ENCODE results near the gene GAL3ST3. TPM values are rescaled to one million over a fixed set of nuclear protein-coding genes. Genes with fewer than 3 reads are reported as not detected.
"Not testable (repeated sequence)": the region's sequence is repeated elsewhere in the genome, so short reads cannot be mapped to it uniquely, and the experiment has no call there.

GAL3ST3 gene
- total RNA-seq, 4 donors from 2014 or later, result not detected

DNA sequence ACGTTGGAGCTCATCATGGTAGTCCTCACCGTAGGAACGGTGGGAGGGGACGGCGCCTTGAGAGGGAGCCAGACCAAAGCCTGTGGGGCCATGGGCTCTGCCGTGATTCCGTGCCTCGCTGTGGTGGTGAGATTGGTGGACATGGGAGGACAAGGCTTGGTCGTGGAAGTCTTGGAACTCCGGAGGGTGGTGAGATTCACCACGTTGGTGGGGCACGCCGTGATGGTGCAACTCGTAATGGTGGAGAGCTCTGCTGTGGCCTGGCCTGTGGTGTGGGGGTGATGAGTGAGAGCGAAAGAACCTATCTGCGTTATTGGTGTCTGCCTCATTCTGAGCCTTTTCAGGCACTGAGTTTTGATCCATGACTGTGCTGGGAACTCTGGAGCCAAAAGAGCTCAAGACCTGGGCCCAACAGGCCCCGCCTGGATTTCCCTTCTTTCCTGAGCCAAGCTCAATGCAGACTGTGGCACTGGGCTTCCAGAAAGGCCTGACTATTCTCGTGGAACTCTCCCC lies 22.9 kb downstream of the GAL3ST3 start, which contains the start of gene CATSPER1:
CATSPER1 (minus strand) TSS at position 463 of the 513 bp plus-strand sequence; CDS start at position 363, 100 bp downstream.
- no peak for DNase-seq
- Histone ChIP-seq H3K9me3 (no peaks in the 10 kb centered on the region), H3K4me3 (no peak within 1 kb of the TSS), H3K4me1 (peaks cover 0 to 6% (median 6%) of the 10 kb centered on the region in 4 donors), H3K27me3 (peaks cover 14% of the 10 kb centered on the region), H3K36me3 (no peaks in the 10 kb centered on the region), H3K27ac (no peak within 1 kb of the TSS)
- intact Hi-C loops (cut with DNase I; ENCODE audit: low total_unique reads), result no loop called here
- TF ChIP-seq, protein P1, sequence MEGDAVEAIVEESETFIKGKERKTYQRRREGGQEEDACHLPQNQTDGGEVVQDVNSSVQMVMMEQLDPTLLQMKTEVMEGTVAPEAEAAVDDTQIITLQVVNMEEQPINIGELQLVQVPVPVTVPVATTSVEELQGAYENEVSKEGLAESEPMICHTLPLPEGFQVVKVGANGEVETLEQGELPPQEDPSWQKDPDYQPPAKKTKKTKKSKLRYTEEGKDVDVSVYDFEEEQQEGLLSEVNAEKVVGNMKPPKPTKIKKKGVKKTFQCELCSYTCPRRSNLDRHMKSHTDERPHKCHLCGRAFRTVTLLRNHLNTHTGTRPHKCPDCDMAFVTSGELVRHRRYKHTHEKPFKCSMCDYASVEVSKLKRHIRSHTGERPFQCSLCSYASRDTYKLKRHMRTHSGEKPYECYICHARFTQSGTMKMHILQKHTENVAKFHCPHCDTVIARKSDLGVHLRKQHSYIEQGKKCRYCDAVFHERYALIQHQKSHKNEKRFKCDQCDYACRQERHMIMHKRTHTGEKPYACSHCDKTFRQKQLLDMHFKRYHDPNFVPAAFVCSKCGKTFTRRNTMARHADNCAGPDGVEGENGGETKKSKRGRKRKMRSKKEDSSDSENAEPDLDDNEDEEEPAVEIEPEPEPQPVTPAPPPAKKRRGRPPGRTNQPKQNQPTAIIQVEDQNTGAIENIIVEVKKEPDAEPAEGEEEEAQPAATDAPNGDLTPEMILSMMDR (IDR thresholded peaks at IDR 0.05), result no peak
- no peak for TF ChIP-seq POLR2A (IDR thresholded peaks at IDR 0.05)
- no peak for TF ChIP-seq POLR2AphosphoS5 (IDR thresholded peaks at IDR 0.05)
- no peak for TF ChIP-seq EP300 (IDR thresholded peaks at IDR 0.05; ENCODE audit: low read depth)
- 87% methylated on average over 18 of the region's 18 CpGs; no CpG with 5 or more reads in 1 of the 2 donors for WGBS, 2 donors (ENCODE audit: low coverage in 1 of 2)
- in situ Hi-C loops (cut with MboI; ENCODE audit: low pct_ligation_motif_present in 1 of 4, low pct_unique_long_range_greater_than_20kb in 1 of 4, low sequenced_read_pairs in 3 of 4), result no loop called here

DNA sequence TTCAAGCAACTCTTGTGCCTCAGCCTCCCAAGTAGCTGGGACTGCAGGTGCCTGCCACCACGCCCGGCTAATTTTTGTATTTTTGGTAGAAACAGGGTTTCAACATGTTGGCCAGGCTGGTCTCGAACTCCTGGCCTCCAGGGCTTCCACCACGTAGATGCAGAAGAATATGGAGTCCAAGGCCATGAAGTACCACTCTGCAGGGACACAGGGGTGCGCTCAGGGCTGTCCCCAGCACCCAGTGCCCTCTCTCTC lies 25.8 kb downstream of the GAL3ST3 start:
- H3K36me3 ChIP-seq; DNase-seq; intact Hi-C loops (cut with DNase I; ENCODE audit: low total_unique reads); H3K27ac ChIP-seq; H3K4me1 ChIP-seq; H3K4me3 ChIP-seq; H3K9me3 ChIP-seq; in situ Hi-C loops (cut with MboI; ENCODE audit: low pct_ligation_motif_present in 1 of 4, low pct_unique_long_range_greater_than_20kb in 1 of 4, low sequenced_read_pairs in 3 of 4): not testable (repeated sequence)
- 72% methylated on average over 5 of the region's 5 CpGs; no CpG with 5 or more reads in 1 of the 2 donors for WGBS, 2 donors (ENCODE audit: low coverage in 1 of 2)
- peaks cover 14% of the 10 kb centered on the region for H3K27me3 ChIP-seq

DNA sequence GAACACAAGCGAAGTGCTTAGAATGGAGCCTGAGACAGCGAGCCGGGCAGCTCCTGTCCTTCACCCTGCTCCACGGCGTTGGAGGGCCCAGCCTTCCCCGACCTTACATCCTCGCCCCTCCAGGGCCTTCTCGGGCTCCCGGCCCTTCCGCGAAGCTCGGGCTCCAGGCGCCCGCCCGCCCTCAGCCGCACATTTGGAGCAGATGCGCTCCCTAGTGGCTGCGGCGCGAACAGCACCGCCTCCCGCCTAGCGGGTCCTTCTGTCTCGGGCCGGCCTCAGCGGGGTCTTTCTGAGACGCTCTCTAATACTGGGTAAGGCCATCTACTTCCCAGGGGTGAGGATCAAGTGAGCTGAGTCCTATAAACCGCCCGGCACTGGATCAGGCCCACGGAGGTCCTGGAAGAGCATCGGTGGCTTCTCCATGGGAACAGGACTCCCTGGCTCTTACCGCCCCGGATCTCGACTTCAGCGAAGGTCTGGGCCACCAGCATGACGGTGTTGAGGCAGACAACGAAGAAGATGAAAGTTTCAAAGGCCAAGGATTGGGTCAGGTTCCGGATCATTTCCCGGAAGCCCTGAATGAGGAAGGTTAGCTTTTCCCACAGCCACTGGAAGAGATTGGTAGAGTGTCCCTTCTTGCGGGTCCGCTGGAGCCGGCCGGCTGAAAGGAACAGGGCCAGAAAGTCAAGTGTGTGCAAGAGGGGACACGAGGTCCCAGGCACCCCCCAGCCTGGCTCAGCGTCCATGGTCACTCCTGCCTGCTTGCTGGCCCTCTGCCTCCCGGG lies 26.4 kb downstream of the GAL3ST3 start:
- intact Hi-C loops (cut with DNase I; ENCODE audit: low total_unique reads) (no loop called here), in situ Hi-C loops (cut with MboI; ENCODE audit: low pct_ligation_motif_present in 1 of 4, low pct_unique_long_range_greater_than_20kb in 1 of 4, low sequenced_read_pairs in 3 of 4) (no loop called here)
- H3K27ac ChIP-seq, result no peak overlapping the region
- DNase-seq, result peak; percentile 80
- 13 to 18% methylated on average over 3 to 43 of the region's 46 CpGs for WGBS, 2 donors (ENCODE audit: low coverage in 1 of 2)
- no peaks in the 10 kb centered on the region for H3K36me3 ChIP-seq
- H3K4me3 ChIP-seq, result peak overlapping the region in 1 of 4 donors; percentile 19
- TF ChIP-seq, protein P1 (IDR thresholded peaks at IDR 0.05), result peak; percentile 88 to 98 (median 97)
- TF ChIP-seq POLR2A (IDR thresholded peaks at IDR 0.05), result no peak
- no peak for TF ChIP-seq EP300 (IDR thresholded peaks at IDR 0.05; ENCODE audit: low read depth)
- TF ChIP-seq POLR2AphosphoS5 (IDR thresholded peaks at IDR 0.05), result no peak
- peaks cover 11% of the 10 kb centered on the region for H3K27me3 ChIP-seq
- H3K4me1 ChIP-seq, result peaks cover 0 to 6% (median 6%) of the 10 kb centered on the region in 4 donors
- no peaks in the 10 kb centered on the region for H3K9me3 ChIP-seq

DNA sequence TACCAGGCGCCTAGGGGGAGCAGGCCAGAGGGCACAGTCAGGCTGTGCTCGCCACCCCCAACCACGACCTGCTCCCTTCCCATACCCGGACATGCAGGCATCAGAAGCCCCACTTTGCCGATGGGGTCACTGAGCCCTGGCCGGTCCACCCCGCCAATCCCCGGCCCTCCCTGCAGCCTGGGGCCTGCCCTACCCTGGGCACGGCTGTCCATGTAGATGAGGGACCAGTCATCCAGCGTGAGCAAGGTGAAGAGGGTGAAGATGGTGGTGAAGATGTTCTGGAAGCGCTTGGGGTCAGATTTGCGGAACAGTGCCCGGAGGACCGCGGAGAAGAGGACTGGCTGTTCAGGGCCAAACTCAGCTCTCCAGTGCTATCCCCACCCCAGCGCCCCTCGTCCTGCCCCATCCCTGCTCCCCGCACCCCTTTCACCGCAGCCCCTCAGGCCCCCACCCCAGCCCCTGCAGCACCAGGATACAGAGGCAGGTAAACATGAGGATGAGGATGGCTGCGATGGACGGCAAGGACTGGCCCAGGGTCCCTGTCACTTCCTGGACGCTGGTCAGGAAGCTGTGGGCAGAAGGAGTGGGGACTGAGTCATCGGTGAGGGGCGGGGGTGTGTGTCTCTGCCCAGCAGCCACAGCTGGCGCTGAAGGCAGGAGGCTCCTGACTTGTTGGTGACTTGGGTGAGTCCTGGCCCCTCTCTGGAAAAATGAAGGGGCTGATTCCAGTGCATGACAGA lies 28.2 kb downstream of the GAL3ST3 start:
- Histone ChIP-seq H3K36me3 (no peaks in the 10 kb centered on the region), H3K27ac (no peak overlapping the region), H3K4me1 (peaks cover 0 to 6% (median 6%) of the 10 kb centered on the region in 4 donors), H3K9me3 (no peaks in the 10 kb centered on the region), H3K27me3 (peaks cover 11% of the 10 kb centered on the region), H3K4me3 (no peak overlapping the region)
- 78 to 87% methylated on average over 3 to 25 of the region's 25 CpGs for WGBS, 2 donors (ENCODE audit: low coverage in 1 of 2)
- intact Hi-C loops (cut with DNase I; ENCODE audit: low total_unique reads) (no loop called here), in situ Hi-C loops (cut with MboI; ENCODE audit: low pct_ligation_motif_present in 1 of 4, low pct_unique_long_range_greater_than_20kb in 1 of 4, low sequenced_read_pairs in 3 of 4) (no loop called here)
- TF ChIP-seq POLR2AphosphoS5 (IDR thresholded peaks at IDR 0.05) (no peak), EP300 (IDR thresholded peaks at IDR 0.05; ENCODE audit: low read depth) (no peak), POLR2A (IDR thresholded peaks at IDR 0.05) (no peak)
- TF ChIP-seq, protein P1 (IDR thresholded peaks at IDR 0.05), result no peak
- DNase-seq, result peak; percentile 29
